Colonic mucosa (tissue), 4 donors: ENCODE data around the gene HOXC13. TPM values are rescaled to one million over a fixed set of nuclear protein-coding genes. Genes with fewer than 3 reads are reported as not detected.
A peak's percentile ranks its signal among the peaks of the same experiment; 100 is the strongest.

Source experiments
- DNase-seq: peaks from one replicate; pipeline ENCODE4 v3.0.0-alpha.2; 2020
- H3K27ac ChIP-seq: fragments of 200-600 bp; one replicate; pipeline ENCODE4 v1.8.0; 2021
- H3K27me3 ChIP-seq: fragments of 200-600 bp; one replicate; pipeline ENCODE4 v1.8.0; 2021
- H3K36me3 ChIP-seq: fragments of 200-600 bp; one replicate; pipeline ENCODE4 v1.8.0; 2021
- H3K4me1 ChIP-seq: fragments of 200-600 bp; one replicate; pipeline ENCODE4 v1.8.0; 2021; ENCODE audit warnings: mild to moderate bottlenecking
- H3K4me3 ChIP-seq: fragments of 200-600 bp; one replicate; pipeline ENCODE4 v1.8.0; 2021
- H3K9ac ChIP-seq, 2 donors: one replicate each; pipeline ENCODE4 v1.7.0; 2013; ENCODE audit warnings: control low read depth in 2 of 2, low read depth in 2 of 2, low read length in 2 of 2
- H3K9me3 ChIP-seq: fragments of 200-600 bp; one replicate; pipeline ENCODE4 v1.8.0; 2021
- CTCF ChIP-seq: fragments of 200-600 bp; IDR thresholded peaks from one replicate; pipeline ENCODE4 v1.8.0; 2022; ENCODE audit warnings: antibody characterized with exemption, mild to moderate bottlenecking
- intact Hi-C: fragments of 100-400 bp; cut with DNase I; formaldehyde crosslinking; loops from one replicate; pipeline ENCODE4 v1.14.1; 2022
- microRNA-seq: library from miRNA; unstranded; fragments of <30 nt; microRNA quantifications from one replicate; pipeline ENCODE4, GENCODE V29; 2019
- total RNA-seq, 2 donors: library from RNA; stranded (reverse); fragmentation: NEBNext Ultra II Directional in 1 of 2; extraction: Animal tissue kit (Norgen Biotek cat#: 25700) in 1 of 2; gene quantifications; one replicate each; pipeline ENCODE4 v1.2.1, GENCODE V29; 2021
- donor health status: healthy.
- donor health status: DM: no; HTN: no; CAD: no.
- donor health status: DM: no; HTN: no; CAD: no.

Gene HOXC13
- total RNA-seq, 2 donors from 2014 or later: not detected

- DNase-seq: no peak
- intact Hi-C loops: no loop called here
- Histone ChIP-seq H3K36me3 (no peaks in the 10 kb centered on the region), H3K4me3 (no peak overlapping the region), H3K27ac (no peak overlapping the region), H3K4me1 (peaks cover 9% of the 10 kb centered on the region), H3K9me3 (no peaks in the 10 kb centered on the region), H3K9ac (no peak overlapping the region), H3K27me3 (peaks cover 100% of the 10 kb centered on the region)
- no peak for TF ChIP-seq CTCF
These were observed 55.8 kb downstream of the HOXC13 start for GRCh38 chr12:53994264-53995001.

GRCh38 chr12:53995002-53995377, 56.4 kb downstream of the HOXC13 start:
- DNase-seq: no peak
- Histone ChIP-seq H3K36me3 (no peaks in the 10 kb centered on the region), H3K4me1 (peaks cover 9% of the 10 kb centered on the region), H3K9ac (no peak overlapping the region), H3K9me3 (no peaks in the 10 kb centered on the region), H3K27me3 (peaks cover 100% of the 10 kb centered on the region), H3K4me3 (no peak overlapping the region), H3K27ac (no peak overlapping the region)
- TF ChIP-seq CTCF: no peak
- intact Hi-C loops: no loop called here

- peaks cover 100% of the 10 kb centered on the region for H3K27me3 ChIP-seq
- DNase-seq: no peak
- H3K27ac ChIP-seq: no peak overlapping the region
- peaks cover 9% of the 10 kb centered on the region for H3K4me1 ChIP-seq
- no peaks in the 10 kb centered on the region for H3K36me3 ChIP-seq
- peak overlapping the region; percentile 37 for H3K4me3 ChIP-seq
- intact Hi-C loops: no loop called here
- no peak for TF ChIP-seq CTCF
- no peaks in the 10 kb centered on the region for H3K9me3 ChIP-seq
- peak overlapping the region in 1 of 2 donors; percentile 19 for H3K9ac ChIP-seq
These were observed 57.0 kb downstream of the HOXC13 start for GRCh38 chr12:53995378-53996239.

Small RNA genes within 50 kb of the gene (microRNA-seq; reads per million reads assigned to microRNA genes)
- 1,099 reads per million, percentile 81 among the genes with 10 or more reads in this experiment for gene MIR196A2

Other genes with a start within 250 kb of the HOXC13 start
- gene CALCOCO1, start 211.4 kb upstream of the HOXC13 start, total RNA-seq: 10 to 100 TPM; 36.0 to 64.5 TPM
- gene CISTR, start 186.9 kb upstream of the HOXC13 start, total RNA-seq: not detected
- not detected for gene HOXC12, start 16.1 kb downstream of the HOXC13 start, total RNA-seq
- not detected for gene HOXC11, start 34.3 kb downstream of the HOXC13 start, total RNA-seq
- not detected for gene HOTAIR, start 36.1 kb downstream of the HOXC13 start, total RNA-seq
- gene HOXC10, start 46.3 kb downstream of the HOXC13 start, total RNA-seq: not detected
- not detected for gene HOXC9, start 61.3 kb downstream of the HOXC13 start, total RNA-seq
- not detected for gene HOXC8, start 70.2 kb downstream of the HOXC13 start, total RNA-seq
- under 1 TPM in 1 of 2 donors, not detected in 1; 0.15 TPM for gene HOXC6, start 89.6 kb downstream of the HOXC13 start, total RNA-seq
- not detected for gene HOXC5, start 94.2 kb downstream of the HOXC13 start, total RNA-seq
- gene HOXC4, start 115.0 kb downstream of the HOXC13 start, total RNA-seq: not detected